ENCODE results near the gene MFAP4.
A peak's percentile ranks its signal among the peaks of the same experiment; 100 is the strongest.

MFAP4 gene, protein sequence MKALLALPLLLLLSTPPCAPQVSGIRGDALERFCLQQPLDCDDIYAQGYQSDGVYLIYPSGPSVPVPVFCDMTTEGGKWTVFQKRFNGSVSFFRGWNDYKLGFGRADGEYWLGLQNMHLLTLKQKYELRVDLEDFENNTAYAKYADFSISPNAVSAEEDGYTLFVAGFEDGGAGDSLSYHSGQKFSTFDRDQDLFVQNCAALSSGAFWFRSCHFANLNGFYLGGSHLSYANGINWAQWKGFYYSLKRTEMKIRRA

DNA sequence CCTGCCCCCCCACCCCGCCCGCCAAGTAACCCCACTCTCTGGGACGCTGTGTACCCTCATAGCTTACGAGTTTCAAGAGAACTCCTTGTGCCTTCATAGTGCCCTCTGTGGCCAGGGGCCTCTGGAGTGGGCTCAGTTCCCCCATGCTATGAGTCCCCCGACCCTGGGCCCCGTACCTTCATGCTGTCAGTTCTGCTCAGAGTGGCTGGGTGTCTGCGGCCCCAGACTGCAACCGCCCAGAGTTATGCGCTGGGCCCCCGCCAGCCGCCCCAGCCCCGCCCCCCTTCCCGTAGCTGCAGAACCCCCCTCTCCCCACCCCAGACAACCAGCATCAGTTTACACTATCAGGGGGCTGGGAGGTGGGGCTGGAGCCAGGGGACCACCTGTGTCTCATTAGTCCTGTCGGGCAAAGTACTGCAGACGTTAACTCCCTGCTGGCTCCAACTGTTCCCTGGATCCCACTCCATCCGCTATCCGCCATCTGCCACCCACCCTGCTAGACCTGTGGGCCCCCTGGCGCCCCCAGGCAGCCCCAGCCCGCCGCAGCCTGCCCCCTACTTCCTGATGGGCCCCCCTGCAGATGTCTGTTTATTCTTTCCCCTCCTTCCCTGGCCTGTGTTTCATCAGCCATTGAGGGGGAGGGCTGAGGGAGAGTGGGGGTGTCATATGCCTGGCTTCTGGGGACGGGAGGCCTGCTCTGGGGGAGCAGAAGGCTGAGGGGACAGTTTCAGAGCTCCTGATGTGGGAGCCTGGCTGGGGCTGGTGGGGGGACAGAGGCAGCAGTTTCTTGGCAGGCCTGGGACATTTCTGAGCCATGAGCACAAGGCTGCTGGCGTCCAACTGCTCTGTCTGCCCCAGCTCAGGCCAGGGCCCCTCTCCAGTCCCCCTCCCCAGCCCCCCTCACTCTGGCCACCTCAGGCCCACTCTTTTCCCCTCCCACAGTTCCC lies at the start of gene MFAP4:
Gene MFAP4, minus strand, starts transcription at position 217 of the 947 bp plus-strand sequence. Its CDS starts 35 bp downstream, at position 182.
- peak; percentile 94 for DNase-seq

DNA sequence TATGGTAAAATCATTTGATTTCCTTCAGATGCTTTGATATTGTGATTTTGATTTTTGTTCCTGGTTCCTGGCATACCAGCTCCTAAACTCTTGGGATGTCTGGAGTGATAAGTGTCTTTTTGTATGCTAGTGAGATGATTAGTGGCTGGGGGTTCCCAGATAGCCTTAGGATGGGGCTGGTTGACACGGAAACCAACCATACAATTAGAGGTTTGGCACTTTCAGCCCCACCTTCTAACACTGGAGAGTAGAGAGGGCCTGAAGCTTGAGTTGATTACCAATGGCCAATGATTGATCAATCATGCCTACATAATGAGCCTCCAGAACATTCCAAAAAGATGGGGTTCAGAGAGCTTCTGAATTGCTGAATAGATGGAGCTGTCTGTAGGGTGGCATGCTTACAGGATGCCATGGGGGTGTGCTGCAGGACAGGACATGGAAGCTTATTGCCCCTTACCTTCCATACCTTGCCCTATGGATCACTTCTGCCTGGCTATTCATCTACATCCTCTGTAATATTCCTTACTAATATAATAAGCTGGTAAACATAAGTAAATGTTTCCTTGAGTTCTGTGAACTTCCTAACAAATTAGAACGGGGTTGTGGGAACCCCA lies 46.8 kb upstream of the MFAP4 start:
- DNase-seq, result no peak

DNA sequence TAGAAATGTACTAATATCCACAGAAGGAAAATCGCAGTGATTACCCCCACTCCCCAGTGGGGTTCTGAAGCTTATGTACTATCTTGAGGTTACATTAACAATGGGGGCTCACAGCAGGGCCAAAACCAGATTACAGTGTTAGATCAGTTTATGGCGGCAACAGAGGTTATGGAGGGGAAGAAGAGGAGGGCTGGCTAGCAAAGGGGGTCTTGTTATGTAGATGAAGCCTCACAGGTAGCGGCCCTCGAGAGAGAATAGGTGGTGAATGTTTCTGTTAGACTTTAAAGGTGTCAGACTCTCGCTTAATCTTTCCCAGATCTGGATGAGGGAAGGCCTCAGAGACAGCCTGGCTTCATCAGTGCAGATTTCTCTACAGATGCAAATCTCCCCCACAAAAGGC lies 46.3 kb upstream of the MFAP4 start:
- DNase-seq, result no peak

DNA sequence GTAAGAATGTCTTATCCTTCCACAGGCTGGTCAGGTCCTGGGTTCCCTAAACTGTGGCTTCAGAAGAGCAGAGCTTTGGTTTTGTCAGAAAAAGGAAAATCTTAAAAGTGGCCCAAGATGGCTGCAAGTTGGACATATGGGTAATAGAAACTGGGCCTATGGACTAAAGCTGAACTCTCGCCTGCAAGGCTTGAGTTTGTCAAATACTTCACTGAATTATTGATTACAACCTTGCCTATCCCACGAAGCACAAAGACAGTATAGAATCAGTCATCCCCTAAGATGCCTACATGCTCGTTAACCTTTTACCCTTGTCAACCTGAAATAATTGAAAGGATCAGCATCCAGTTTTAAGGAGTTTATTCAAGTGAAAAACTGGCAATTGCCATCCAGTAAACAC lies 44.7 kb upstream of the MFAP4 start:
- no peak for DNase-seq

DNA sequence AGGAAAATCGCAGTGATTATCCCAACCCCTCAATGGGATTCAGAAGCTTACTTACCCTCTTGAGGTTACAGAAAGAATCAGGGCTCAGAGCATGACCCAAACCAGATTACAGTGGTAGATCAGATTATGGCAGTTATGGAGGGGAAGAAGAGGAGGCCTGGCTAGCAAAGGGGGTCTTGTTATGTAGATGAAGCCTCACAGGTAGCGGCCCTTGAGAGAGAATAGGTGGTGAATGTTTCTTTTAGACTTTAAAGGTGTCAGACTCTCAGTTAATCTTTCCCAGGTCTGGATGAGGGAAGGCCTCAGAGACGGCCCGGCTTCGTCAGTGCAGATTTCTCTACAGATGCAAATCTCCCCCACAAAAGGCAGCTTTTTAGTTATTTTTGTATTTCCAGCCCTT lies 39.6 kb upstream of the MFAP4 start:
- DNase-seq, result no peak

DNA sequence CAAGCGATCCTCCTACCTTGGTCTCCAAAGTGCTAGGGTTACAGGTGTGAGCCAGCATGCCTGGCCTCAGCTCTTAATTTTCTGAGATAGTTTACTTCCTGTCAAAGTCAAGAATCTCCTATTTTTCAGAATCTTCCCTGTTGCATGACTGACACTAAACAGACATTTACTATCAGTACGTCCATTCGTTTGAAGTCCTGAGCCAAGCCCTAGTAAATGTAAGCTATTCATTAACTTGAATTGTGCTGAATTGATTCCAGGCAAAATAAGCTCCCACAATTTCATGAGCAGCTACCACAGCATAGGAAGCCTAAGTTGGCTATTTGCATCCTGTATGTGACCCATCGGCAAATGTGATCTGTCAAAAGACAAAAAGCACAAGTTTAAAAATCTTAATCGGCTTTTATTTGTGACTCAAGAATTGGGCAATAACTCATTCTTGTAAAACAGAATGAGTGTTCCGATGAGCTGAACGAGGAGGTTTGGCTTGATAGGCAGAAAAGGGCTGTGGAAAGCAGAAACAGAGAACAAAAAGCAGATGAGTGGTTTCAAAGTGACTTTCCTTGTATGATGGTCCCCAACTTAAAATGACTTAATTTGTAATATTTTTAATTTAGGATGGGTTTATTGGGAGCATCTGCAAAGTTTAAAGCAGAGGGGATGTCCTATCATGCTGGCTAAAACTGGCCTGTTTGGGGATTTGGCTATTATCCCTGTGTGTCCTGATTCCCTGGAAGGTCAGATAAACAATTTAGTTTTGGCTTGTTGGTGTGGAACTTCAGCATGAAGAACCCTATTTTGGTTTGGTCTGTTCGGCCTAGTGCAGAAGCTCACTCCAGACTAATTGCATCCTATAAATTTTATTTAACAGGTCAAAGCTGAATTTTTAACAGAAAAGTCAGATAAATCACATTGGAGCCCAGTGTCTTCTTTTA lies 38.2 kb upstream of the MFAP4 start:
- no peak for DNase-seq

DNA sequence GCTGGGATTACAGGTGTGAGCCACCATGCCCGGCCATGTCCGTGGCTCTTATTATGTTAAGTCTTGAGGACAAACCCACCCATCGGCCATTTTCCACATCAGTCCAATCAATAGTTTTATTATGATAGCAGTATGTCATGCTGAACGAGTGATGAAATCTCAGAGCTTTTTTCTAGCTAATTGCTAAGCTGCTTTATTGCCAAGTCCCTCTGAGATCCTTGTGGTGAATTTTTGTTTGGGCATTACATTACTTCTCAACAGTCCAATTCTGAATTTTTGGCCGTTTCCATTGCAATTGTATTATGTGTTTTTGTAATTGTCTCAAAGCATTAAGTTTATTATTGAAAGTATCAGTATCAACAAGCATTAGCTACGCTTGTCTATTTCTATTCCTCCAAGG lies 34.9 kb upstream of the MFAP4 start:
- no peak for DNase-seq

DNA sequence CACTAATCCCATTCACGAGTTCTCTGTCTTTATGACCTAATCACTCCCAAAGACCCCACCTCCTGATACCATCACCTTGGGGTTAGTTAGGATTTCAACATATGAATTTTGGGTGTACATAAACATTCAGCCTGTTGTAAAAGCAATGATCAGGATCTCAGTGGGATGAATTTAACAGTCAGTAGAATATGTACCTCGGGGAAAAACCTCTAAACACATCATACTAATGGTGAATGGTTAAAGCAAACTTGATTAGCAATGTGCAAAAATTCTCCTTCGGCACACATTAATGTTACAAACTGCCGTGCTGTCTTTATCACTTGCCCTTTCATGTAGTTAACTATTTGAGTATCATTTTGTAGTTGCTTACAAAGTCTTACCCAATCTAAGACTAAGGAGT lies 34.2 kb upstream of the MFAP4 start:
- no peak for DNase-seq

DNA sequence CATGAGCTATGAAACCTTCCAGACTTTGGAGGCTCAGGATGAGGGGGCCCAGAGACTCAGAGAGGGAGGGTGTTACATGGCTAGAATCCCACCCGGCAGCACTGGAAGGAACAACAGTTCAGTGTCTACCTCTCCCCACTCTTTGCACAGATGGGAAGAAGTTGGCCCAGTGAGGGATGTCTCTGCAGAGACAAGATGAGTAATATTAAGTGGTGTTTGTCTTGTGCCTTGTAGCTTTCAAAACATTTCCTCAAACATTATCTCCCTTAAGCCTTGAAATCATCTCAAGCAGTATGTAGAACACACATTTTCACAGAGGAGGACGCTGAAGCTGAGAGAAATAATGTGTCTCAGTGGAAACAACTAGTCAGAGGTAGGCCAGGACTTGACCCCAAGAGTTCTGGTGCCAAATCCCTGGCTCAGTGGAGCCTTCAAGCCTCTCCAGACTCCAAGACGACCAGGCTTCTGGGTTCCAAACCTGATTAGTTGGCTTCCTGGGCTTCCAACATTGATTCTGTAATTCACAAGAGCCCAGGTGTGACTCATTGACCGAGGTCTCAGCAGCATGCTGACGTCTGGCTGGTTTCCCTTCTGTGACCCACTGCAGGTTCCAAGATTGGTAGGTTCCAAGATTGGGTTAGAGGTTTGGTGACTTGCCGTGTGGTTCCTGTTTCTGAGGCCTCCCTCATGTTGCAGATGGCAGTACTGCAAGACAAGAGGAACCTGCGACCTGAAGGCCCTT lies 31.4 kb upstream of the MFAP4 start:
- DNase-seq, result peak; percentile 24

DNA sequence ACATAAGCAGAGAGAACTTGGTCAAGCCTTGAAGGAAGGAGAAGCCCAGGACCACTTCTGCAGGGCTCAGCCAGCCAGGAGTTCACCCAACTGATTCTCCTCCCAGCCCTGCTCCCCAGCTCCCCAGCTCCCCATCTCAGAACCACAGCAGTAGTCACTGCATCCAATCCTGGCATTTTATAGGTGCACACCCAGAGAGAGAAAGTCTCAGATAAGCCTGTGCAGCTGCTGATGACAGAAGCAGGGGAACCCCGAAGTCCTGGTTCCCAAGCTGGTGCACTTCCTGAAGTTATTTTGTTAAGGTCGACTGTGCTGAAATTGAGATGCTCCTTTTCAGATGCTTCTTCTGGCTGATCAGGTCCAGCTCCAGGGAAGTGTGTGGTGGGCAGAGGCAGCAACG lies 30.6 kb upstream of the MFAP4 start:
- no peak for DNase-seq

DNA sequence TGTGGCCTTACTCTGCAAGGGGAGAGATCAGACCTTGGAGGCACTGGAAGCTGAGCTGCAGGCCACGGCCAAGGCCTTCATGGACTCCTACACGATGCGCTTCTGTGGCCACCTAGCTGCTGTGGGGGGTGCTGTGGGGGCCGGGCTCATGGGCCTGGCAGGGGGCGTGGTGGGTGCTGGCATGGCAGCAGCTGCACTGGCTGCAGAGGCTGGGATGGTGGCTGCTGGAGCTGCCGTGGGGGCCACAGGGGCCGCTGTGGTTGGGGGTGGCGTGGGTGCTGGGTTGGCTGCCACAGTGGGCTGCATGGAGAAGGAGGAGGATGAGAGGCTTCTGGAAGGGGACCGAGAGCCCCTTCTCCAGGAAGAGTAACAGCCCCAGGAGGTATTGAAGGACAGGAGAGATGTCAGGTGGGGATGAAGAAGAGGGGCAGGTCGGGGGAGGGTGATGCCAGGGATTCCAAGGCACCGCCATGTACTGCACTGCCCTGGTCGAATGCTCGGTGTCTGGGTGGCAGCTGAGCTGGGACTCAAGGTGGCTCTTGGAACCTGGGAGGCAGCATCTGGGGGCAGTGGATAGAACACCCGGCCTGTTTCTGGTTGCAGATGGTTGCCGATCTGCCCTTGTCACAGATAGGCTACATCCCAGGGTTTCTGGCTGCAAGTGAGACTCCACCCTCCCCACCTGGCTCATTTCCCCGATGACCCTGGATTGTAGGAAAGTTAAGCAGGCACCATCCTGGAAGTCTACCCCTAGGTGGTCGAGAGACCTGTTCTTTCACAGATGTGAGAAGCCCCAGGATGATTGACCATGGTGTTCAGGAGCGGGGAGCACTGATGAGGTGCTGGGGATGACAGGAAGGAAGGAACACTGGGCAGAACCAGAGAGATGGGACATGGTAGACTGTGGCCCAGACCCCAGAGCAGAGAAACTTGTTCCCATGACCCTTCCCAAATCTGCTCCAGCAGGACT lies 29.1 kb upstream of the MFAP4 start:
- no peak for DNase-seq

DNA sequence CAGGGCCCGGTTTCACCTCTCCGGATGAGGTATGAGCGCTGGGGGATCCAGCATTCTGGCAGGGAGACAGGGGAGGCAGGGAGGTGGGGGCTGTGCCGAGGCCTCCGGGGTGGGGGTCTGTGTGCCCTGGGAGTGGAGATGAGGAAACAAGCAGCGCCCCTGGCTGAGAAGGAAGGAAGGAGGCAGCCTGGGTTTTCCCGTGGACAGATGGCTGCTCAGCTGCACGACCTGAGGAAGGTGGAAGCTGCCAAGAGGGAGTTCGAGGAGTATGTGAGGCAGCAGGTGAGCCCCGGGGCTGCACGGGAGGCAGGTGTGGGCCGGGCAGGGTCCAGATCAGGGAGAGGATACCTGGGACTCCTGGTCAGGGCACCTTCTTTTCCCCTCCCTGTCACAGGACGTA lies 28.3 kb upstream of the MFAP4 start:
- DNase-seq, result no peak

DNA sequence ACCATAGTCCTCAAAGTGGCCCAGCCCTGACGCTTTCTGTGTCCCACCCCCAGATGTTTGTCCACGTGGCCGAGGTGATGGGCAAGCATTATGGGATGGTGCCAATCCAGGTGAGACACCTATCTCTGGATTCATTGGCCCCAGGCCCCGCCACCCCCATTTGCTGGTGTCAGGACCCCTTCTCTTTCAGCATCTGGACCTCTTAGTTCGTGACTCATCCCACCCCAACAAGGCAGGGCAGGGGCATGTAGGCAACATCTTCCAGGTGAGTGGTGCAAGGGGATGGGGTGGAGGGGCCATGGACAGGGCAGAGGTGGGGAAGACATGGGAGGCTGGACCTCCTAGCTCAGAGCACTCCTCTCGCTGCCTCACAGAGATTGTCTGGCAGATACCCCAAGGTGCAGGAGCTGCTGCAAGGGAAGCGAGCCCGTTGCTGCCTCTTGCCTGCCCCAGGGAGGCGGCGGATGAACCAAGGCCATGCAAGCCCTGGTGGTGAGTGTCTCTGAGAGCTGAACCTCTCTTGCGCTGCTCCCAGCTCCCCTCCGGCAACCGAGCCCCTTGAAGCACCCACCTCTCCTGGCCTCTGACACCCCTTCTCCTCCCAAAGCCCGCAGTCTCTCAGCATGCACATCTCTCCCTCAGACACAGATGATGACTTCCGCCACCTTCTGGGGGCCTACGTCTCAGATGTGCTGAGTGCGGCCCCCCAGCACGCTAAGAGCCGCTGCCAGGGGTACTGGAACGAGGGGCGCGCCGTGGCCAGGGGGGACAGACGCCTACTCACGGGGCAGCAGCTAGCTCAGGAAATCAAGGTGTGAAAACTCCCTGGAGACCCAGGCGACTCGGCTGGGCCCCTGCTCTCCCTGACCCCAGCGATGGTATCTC lies 27.6 kb upstream of the MFAP4 start:
- no peak for DNase-seq

DNA sequence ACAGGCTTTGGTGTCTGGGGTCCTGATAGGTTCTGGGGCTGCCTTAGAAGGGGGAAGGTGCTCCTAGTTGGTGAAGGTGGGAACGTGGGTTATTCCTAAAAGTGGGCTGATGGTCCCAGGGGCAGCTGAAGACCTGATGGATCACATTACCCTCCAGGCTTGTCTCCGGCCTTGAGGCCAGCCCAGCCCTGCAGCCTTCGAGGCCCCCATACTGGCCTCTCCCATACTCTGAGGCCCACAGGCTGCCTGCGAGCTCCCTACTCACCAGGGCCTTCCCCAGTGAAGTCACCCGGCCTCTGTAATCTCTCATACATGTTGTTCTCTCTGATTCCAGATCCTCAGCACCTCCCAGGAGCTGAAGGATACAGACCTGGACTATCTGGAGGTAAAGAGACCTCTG lies 26.8 kb upstream of the MFAP4 start:
- DNase-seq, result no peak

DNA sequence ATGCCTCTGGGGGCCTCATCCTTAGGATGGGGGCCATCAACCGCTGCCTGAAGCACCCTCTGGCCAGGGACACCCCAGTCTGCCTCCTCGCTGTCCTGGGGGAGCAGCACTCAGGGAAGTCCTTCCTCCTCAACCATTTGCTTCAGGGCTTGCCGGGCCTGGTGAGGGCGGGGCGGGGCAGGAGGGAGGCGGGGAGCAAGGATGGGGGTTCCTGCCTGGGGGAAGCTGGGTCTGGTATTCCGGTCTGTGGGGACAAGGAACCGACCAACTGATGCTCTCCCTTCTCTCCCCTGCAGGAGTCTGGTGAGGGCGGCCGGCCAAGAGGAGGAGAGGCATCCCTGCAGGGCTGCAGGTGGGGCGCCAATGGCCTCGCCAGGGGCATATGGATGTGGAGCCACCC lies 26.0 kb upstream of the MFAP4 start:
- DNase-seq, result no peak

DNA sequence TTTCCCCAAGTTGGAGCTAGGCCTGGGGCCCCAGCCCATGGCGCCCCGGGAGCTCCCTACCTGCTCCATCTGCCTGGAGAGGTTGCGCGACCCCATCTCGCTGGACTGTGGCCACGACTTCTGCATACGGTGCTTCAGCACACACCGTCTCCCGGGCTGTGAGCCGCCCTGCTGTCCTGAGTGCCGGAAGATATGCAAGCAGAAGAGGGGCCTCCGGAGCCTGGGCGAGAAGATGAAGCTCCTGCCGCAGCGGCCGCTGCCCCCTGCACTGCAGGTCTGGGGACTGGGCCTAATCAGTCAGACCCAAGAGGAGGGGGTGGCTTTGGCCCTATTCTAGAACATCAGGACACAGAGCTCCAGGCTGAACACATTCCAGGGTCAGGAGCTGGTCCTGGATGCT lies 25.5 kb upstream of the MFAP4 start:
- no peak for DNase-seq

DNA sequence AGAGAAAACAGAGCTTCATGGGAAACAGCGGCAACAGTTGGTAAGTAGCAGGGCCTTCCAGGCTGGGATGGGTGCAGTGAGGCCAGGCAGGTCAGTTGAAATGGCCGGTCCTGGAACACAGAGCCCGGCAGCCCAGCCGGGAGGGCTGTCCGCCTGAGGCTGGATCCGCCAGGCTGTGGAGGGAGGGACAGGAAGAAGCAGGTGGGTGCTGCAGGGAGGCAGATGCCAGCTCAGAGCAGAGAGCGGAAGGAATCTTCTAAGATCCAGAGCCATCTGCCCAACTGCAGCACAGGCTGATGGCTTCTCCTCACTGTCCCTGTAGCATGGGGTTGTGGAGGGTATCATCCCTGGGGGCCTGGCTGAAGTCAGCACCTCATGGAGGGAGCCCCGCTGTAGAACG lies 24.6 kb upstream of the MFAP4 start:
- peak; percentile 70 for DNase-seq

DNA sequence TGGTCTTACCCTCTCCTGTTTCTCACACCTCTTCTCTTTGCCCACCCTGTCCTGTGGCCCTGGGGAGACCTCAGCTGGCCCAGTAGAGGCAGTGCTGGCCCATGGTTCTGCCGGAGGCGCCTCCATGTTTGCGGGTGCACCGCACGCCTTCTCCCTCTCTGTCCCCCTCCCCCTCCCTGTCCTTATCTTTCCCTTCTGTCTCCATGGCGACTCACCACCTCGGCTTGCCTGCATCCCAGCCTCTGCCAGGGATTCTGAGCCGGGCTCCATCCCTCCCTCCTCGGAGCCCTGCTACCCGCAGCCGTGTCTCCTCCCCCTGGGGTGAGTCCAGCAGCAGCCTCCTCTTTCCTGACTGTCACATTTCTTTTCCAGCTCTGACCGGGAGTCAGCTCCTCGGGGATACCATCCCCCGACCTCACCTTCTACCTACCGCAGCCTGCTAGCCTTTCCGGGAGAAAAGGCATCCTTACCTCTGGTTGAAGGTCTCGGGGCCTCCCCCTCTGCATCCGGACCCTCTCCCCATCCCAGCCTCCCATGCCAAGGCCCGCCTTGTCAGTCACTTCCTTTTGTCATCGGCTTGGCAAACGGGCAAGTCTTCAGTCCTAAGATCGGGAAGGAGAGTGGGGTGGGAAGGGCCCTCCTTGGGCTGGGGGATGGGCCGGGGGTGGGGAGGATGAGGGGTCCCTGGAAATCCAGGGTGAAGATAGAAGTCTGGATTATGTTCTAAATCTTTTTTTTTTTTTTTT lies 24.1 kb upstream of the MFAP4 start, which contains the start of gene RNF112:
Gene RNF112, plus strand, starts transcription at position 358 of the 746 bp plus-strand sequence. Its CDS starts 177 bp downstream, at position 535.
- DNase-seq, result peak; percentile 75

DNA sequence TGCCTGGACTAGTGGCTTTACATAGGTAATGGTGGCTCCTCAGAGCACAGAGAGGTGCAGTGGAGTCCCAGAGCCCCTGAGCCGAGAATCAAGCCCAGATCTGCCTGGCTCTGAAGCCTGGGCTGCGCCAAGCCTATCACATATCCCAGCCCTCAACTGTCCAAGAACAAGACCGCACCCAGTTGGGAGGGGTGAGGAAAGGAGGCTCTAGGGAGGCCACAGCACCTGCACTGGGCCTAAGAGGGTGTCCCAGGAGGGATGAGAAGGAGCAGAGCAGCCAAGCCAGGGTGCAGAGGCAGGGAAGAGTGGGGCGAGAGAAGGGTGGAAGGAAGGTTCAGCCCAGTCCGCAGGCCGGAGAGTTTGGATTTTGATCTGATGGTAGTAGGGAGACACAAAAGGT lies 23.1 kb upstream of the MFAP4 start:
- DNase-seq, result no peak
